Breast epithelium (tissue), 4 donors: Measurements from ENCODE around the gene DPYD. TPM values are rescaled to one million over a fixed set of nuclear protein-coding genes. Genes with fewer than 3 reads are reported as not detected.

Experiments
- DNase-seq, 2 donors: peaks; one replicate each; pipeline ENCODE4 v3.0.0-alpha.2; 2019; ENCODE audit warnings: low spot score in 2 of 2
- H3K27ac ChIP-seq, 2 donors: fragments of 200-600 bp; sonication (generic) in 1 of 2; one replicate each; pipeline ENCODE4 v1.5.1; 2016 to 2019; ENCODE audit warnings: mild to moderate bottlenecking in 1 of 2
- H3K27me3 ChIP-seq, 2 donors: fragments of 200-600 bp; sonication (generic) in 1 of 2; one replicate each; pipeline versions ENCODE4 v1.5.1 to v1.6.0; 2017 to 2019; ENCODE audit warnings: control low read depth in 1 of 2, mild to moderate bottlenecking in 1 of 2
- H3K36me3 ChIP-seq: fragments of 200-600 bp; one replicate; pipeline ENCODE4 v1.5.1; 2019
- H3K4me1 ChIP-seq, 2 donors: fragments of 200-600 bp; sonication (generic); one replicate each; pipeline ENCODE4 v1.5.1; 2016 to 2019; ENCODE audit warnings: control low read depth in 1 of 2
- H3K4me3 ChIP-seq, 3 donors: fragments of 200-600 bp; sonication (generic); 1 replicate in 2 of 3; 2 replicates in 1 of 3; pipeline ENCODE4 v1.5.1; 2016 to 2019; ENCODE audit warnings: mild to moderate bottlenecking in 3 of 3, moderate library complexity in 2 of 3
- H3K9me3 ChIP-seq, 2 donors: fragments of 200-600 bp; sonication (generic) in 1 of 2; one replicate each; pipeline ENCODE4 v1.5.1; 2016 to 2019; ENCODE audit warnings: control low read depth in 1 of 2
- CTCF ChIP-seq, 3 donors: fragments of 450-650 bp; IDR thresholded peaks; one replicate each; pipeline ENCODE4 v1.5.1; 2016 to 2017; ENCODE audit warnings: antibody characterized with exemption in 3 of 3, mild to moderate bottlenecking in 3 of 3, moderate library complexity in 3 of 3
- POLR2A ChIP-seq: fragments of 450-650 bp; IDR thresholded peaks from one replicate; pipeline ENCODE4 v1.6.1; 2016; ENCODE audit warnings: antibody characterized with exemption, mild to moderate bottlenecking, moderate library complexity
- POLR2AphosphoS5 ChIP-seq, 3 donors: sonication (generic); formaldehyde crosslinking; IDR thresholded peaks; one replicate each; pipeline ENCODE4 v1.6.1; 2017; ENCODE audit warnings: antibody characterized with exemption in 3 of 3
- intact Hi-C: fragments of 100-400 bp; cut with DNase I; formaldehyde crosslinking; loops from one replicate; pipeline ENCODE4 v1.15.1; 2023; ENCODE audit warnings: low total_unique reads
- total RNA-seq, 3 donors: library from RNA; depleted of rRNA; stranded (reverse); fragments of >200 nt; gene quantifications; one replicate each; pipeline ENCODE4 v1.1.0, GENCODE V29; 2016

DPYD gene
- total RNA-seq, 3 donors from 2014 or later: 56.4 to 95.1 (median 58.1) TPM

- Histone ChIP-seq H3K4me3 (no peak overlapping the region), H3K27me3 (no peaks in the 10 kb centered on the region), H3K27ac (no peak overlapping the region), H3K4me1 (no peaks in the 10 kb centered on the region), H3K9me3 (peaks cover under 1 to 15% of the 10 kb centered on the region in 2 donors), H3K36me3 (no peaks in the 10 kb centered on the region)
- DNase-seq: no peak
- TF ChIP-seq POLR2AphosphoS5 (IDR thresholded peaks at IDR 0.05) (no peak), POLR2A (no peak), CTCF (IDR thresholded peaks at IDR 0.05) (no peak)
- intact Hi-C loops: no loop called here
Observed at GRCh38 chr1:97066860-97067259, 854.0 kb downstream of the DPYD start.

GRCh38 chr1:97063532-97063931, 857.3 kb downstream of the DPYD start:
- intact Hi-C loops: no loop called here
- H3K36me3 ChIP-seq: no peaks in the 10 kb centered on the region
- no peaks in the 10 kb centered on the region for H3K4me1 ChIP-seq
- H3K9me3 ChIP-seq: peaks cover 5 to 21% of the 10 kb centered on the region in 2 donors
- DNase-seq: no peak
- H3K27me3 ChIP-seq: no peaks in the 10 kb centered on the region
- no peak overlapping the region for H3K27ac ChIP-seq
- TF ChIP-seq POLR2A (no peak), CTCF (IDR thresholded peaks at IDR 0.05) (no peak), POLR2AphosphoS5 (IDR thresholded peaks at IDR 0.05) (no peak)
- no peak overlapping the region for H3K4me3 ChIP-seq

- Histone ChIP-seq H3K27me3 (no peaks in the 10 kb centered on the region), H3K27ac (no peak overlapping the region), H3K9me3 (peaks cover 15 to 33% of the 10 kb centered on the region in 2 donors), H3K36me3 (no peaks in the 10 kb centered on the region), H3K4me1 (no peaks in the 10 kb centered on the region), H3K4me3 (no peak overlapping the region)
- DNase-seq: no peak
- intact Hi-C loops: no loop called here
- TF ChIP-seq CTCF (IDR thresholded peaks at IDR 0.05) (no peak), POLR2AphosphoS5 (IDR thresholded peaks at IDR 0.05) (no peak), POLR2A (no peak)
Observed at GRCh38 chr1:97061604-97062003, 859.2 kb downstream of the DPYD start.

GRCh38 chr1:97056386-97056785, 864.4 kb downstream of the DPYD start:
- Histone ChIP-seq H3K27ac (no peak overlapping the region), H3K4me1 (no peaks in the 10 kb centered on the region), H3K36me3 (no peaks in the 10 kb centered on the region), H3K4me3 (no peak overlapping the region), H3K27me3 (no peaks in the 10 kb centered on the region), H3K9me3 (peaks cover 13 to 20% of the 10 kb centered on the region in 2 donors)
- TF ChIP-seq POLR2A: no peak
- no peak for TF ChIP-seq CTCF (IDR thresholded peaks at IDR 0.05)
- TF ChIP-seq POLR2AphosphoS5 (IDR thresholded peaks at IDR 0.05): no peak
- no peak for DNase-seq
- intact Hi-C loops: no loop called here

- intact Hi-C loops: no loop called here
- no peak overlapping the region for H3K4me3 ChIP-seq
- no peak for DNase-seq
- H3K27ac ChIP-seq: no peak overlapping the region
- H3K27me3 ChIP-seq: no peaks in the 10 kb centered on the region
- H3K9me3 ChIP-seq: peaks cover 13 to 19% of the 10 kb centered on the region in 2 donors
- no peaks in the 10 kb centered on the region for H3K36me3 ChIP-seq
- TF ChIP-seq POLR2AphosphoS5 (IDR thresholded peaks at IDR 0.05): no peak
- TF ChIP-seq POLR2A: no peak
- no peak for TF ChIP-seq CTCF (IDR thresholded peaks at IDR 0.05)
- H3K4me1 ChIP-seq: no peaks in the 10 kb centered on the region
Observed at GRCh38 chr1:97053268-97053667, 867.6 kb downstream of the DPYD start.
